Activated naive CD8-positive, alpha-beta T cell treated with anti-CD3 and anti-CD28 coated beads for 36 hours (primary cell): ENCODE results near the gene CCSER1. TPM values are rescaled to one million over a fixed set of nuclear protein-coding genes. Genes with fewer than 3 reads are reported as not detected.

Experiments
- DNase-seq: peaks from one replicate; pipeline ENCODE4 v3.0.0; 2021
- H3K27ac Mint-ChIP-seq: one replicate; pipeline ENCODE4 v1.8.0; 2022; ENCODE audit warnings: mild to moderate bottlenecking, moderate library complexity, mixed read lengths
- H3K27me3 Mint-ChIP-seq: one replicate; pipeline ENCODE4 v1.8.0; 2022; ENCODE audit warnings: mild to moderate bottlenecking, mixed read lengths
- H3K36me3 Mint-ChIP-seq: one replicate; pipeline ENCODE4 v1.8.0; 2021; ENCODE audit warnings: mild to moderate bottlenecking, mixed read lengths
- H3K4me1 Mint-ChIP-seq: one replicate; pipeline ENCODE4 v1.8.0; 2021; ENCODE audit warnings: mixed read lengths
- H3K4me3 Mint-ChIP-seq: one replicate; pipeline ENCODE4 v1.8.0; 2022; ENCODE audit warnings: mild to moderate bottlenecking, moderate library complexity, mixed read lengths
- H3K9me3 Mint-ChIP-seq: one replicate; pipeline ENCODE4 v1.8.0; 2022; ENCODE audit warnings: mixed read lengths
- total RNA-seq, 2 experiments: library from RNA; stranded (reverse); gene quantifications; one replicate each; pipeline ENCODE4 v1.2.3, GENCODE V29; 2021

Gene CCSER1
- total RNA-seq, 2 experiments from 2014 or later: 0.29 to 0.42 TPM

DNA sequence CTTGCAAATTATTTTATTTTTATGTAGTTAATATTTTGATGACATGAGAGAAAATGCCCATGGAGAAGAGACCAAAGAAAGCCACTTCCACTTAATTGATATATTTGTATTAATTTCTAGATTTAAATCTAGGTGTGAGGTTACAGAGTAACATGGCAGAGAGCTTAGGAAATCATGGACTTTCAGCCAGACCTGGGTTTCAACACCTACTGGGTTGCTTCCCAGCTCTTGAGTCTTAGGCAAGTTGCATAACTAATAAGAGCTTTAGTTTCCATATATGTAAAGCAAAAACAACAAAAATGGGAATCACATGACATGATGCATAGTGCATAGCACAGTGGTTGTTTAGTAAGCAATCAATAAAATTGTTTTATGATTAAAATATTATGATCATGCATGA, 413.3 kb downstream of the CCSER1 start:
- no peak overlapping the region for H3K4me3 Mint-ChIP-seq
- no peaks in the 10 kb centered on the region for H3K36me3 Mint-ChIP-seq
- H3K27ac Mint-ChIP-seq: no peak overlapping the region
- H3K9me3 Mint-ChIP-seq: no peaks in the 10 kb centered on the region
- no peaks in the 10 kb centered on the region for H3K27me3 Mint-ChIP-seq
- no peak for DNase-seq
- H3K4me1 Mint-ChIP-seq: no peaks in the 10 kb centered on the region

DNA sequence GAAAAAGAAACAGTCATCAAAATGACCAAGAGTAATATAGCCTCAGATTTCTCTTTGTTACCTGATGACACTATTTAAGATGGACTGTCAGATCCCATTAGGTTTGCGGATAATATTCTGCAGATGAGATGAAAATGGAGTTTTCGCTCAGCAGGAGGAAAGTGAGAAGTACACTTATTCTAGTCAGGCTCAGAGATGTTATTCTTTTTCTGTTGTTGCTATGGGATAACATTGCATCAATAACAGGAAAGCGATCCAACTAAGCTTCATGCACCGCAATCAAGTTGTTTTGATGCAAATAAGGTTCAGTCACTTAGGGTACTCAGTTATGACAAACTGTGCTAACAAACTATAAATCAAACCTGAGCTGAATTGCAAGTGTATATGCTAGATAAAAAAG, 415.0 kb downstream of the CCSER1 start:
- no peaks in the 10 kb centered on the region for H3K36me3 Mint-ChIP-seq
- no peaks in the 10 kb centered on the region for H3K9me3 Mint-ChIP-seq
- no peaks in the 10 kb centered on the region for H3K27me3 Mint-ChIP-seq
- no peak overlapping the region for H3K4me3 Mint-ChIP-seq
- H3K27ac Mint-ChIP-seq: no peak overlapping the region
- DNase-seq: no peak
- H3K4me1 Mint-ChIP-seq: no peaks in the 10 kb centered on the region

- no peak for DNase-seq
- no peak overlapping the region for H3K27ac Mint-ChIP-seq
- H3K4me3 Mint-ChIP-seq: no peak overlapping the region
- no peaks in the 10 kb centered on the region for H3K27me3 Mint-ChIP-seq
- no peaks in the 10 kb centered on the region for H3K9me3 Mint-ChIP-seq
- no peaks in the 10 kb centered on the region for H3K4me1 Mint-ChIP-seq
- no peaks in the 10 kb centered on the region for H3K36me3 Mint-ChIP-seq
These were observed 416.4 kb downstream of the CCSER1 start for GRCh38 chr4:90543419-90544170.

- Mint-ChIP-seq H3K4me1 (no peaks in the 10 kb centered on the region), H3K4me3 (no peak overlapping the region), H3K9me3 (no peaks in the 10 kb centered on the region), H3K27ac (no peak overlapping the region), H3K36me3 (no peaks in the 10 kb centered on the region), H3K27me3 (no peaks in the 10 kb centered on the region)
- no peak for DNase-seq
These were observed 417.4 kb downstream of the CCSER1 start for GRCh38 chr4:90544532-90545045.

GRCh38 chr4:90545380-90545779, 418.2 kb downstream of the CCSER1 start:
- Mint-ChIP-seq H3K36me3 (no peaks in the 10 kb centered on the region), H3K27ac (no peak overlapping the region), H3K4me1 (no peaks in the 10 kb centered on the region), H3K9me3 (no peaks in the 10 kb centered on the region), H3K4me3 (no peak overlapping the region), H3K27me3 (no peaks in the 10 kb centered on the region)
- no peak for DNase-seq

GRCh38 chr4:90546114-90546513, 418.9 kb downstream of the CCSER1 start:
- Mint-ChIP-seq H3K4me1 (no peaks in the 10 kb centered on the region), H3K4me3 (no peak overlapping the region), H3K27me3 (no peaks in the 10 kb centered on the region), H3K36me3 (no peaks in the 10 kb centered on the region), H3K9me3 (no peaks in the 10 kb centered on the region), H3K27ac (no peak overlapping the region)
- no peak for DNase-seq

- DNase-seq: no peak
- Mint-ChIP-seq H3K4me1 (no peaks in the 10 kb centered on the region), H3K27ac (no peak overlapping the region), H3K4me3 (no peak overlapping the region), H3K9me3 (peaks cover 1% of the 10 kb centered on the region), H3K36me3 (no peaks in the 10 kb centered on the region), H3K27me3 (no peaks in the 10 kb centered on the region)
These were observed 443.4 kb downstream of the CCSER1 start for GRCh38 chr4:90570615-90571014.

- Mint-ChIP-seq H3K4me3 (no peak overlapping the region), H3K4me1 (no peaks in the 10 kb centered on the region)
These were observed 445.8 kb downstream of the CCSER1 start for GRCh38 chr4:90572996-90573395.

GRCh38 chr4:90575371-90575770, 448.2 kb downstream of the CCSER1 start:
- H3K27ac Mint-ChIP-seq: no peak overlapping the region
- no peaks in the 10 kb centered on the region for H3K4me1 Mint-ChIP-seq
- peaks cover 4% of the 10 kb centered on the region for H3K9me3 Mint-ChIP-seq
- no peak overlapping the region for H3K4me3 Mint-ChIP-seq
- no peaks in the 10 kb centered on the region for H3K27me3 Mint-ChIP-seq
- DNase-seq: no peak
- H3K36me3 Mint-ChIP-seq: no peaks in the 10 kb centered on the region

More at GRCh38 chr4:90572996-90573395, 445.8 kb downstream of the CCSER1 start:
- Mint-ChIP-seq H3K36me3 (no peaks in the 10 kb centered on the region), H3K9me3 (peaks cover 4% of the 10 kb centered on the region), H3K27ac (no peak overlapping the region), H3K27me3 (no peaks in the 10 kb centered on the region)
- no peak for DNase-seq

- peaks cover 2% of the 10 kb centered on the region for H3K9me3 Mint-ChIP-seq
- DNase-seq: no peak
- no peaks in the 10 kb centered on the region for H3K4me1 Mint-ChIP-seq
- H3K27me3 Mint-ChIP-seq: no peaks in the 10 kb centered on the region
- H3K36me3 Mint-ChIP-seq: no peaks in the 10 kb centered on the region
- H3K4me3 Mint-ChIP-seq: no peak overlapping the region
- no peak overlapping the region for H3K27ac Mint-ChIP-seq
These were observed 453.1 kb downstream of the CCSER1 start for GRCh38 chr4:90580326-90580725.

GRCh38 chr4:90582087-90582486, 454.9 kb downstream of the CCSER1 start:
- Mint-ChIP-seq H3K4me3 (no peak overlapping the region), H3K4me1 (no peaks in the 10 kb centered on the region), H3K27me3 (no peaks in the 10 kb centered on the region), H3K27ac (no peak overlapping the region), H3K9me3 (no peaks in the 10 kb centered on the region), H3K36me3 (no peaks in the 10 kb centered on the region)
- DNase-seq: no peak

- H3K9me3 Mint-ChIP-seq: peaks cover 2% of the 10 kb centered on the region
- no peaks in the 10 kb centered on the region for H3K36me3 Mint-ChIP-seq
- no peaks in the 10 kb centered on the region for H3K27me3 Mint-ChIP-seq
- no peaks in the 10 kb centered on the region for H3K4me1 Mint-ChIP-seq
- no peak overlapping the region for H3K4me3 Mint-ChIP-seq
- no peak for DNase-seq
- no peak overlapping the region for H3K27ac Mint-ChIP-seq
These were observed 456.9 kb downstream of the CCSER1 start for GRCh38 chr4:90584051-90584450.

GRCh38 chr4:90585961-90586360, 458.8 kb downstream of the CCSER1 start:
- peaks cover 4% of the 10 kb centered on the region for H3K9me3 Mint-ChIP-seq
- H3K27ac Mint-ChIP-seq: no peak overlapping the region
- no peaks in the 10 kb centered on the region for H3K36me3 Mint-ChIP-seq
- DNase-seq: no peak
- no peaks in the 10 kb centered on the region for H3K4me1 Mint-ChIP-seq
- H3K4me3 Mint-ChIP-seq: no peak overlapping the region
- H3K27me3 Mint-ChIP-seq: no peaks in the 10 kb centered on the region

GRCh38 chr4:90586799-90587198, 459.6 kb downstream of the CCSER1 start:
- no peak overlapping the region for H3K4me3 Mint-ChIP-seq

DNA sequence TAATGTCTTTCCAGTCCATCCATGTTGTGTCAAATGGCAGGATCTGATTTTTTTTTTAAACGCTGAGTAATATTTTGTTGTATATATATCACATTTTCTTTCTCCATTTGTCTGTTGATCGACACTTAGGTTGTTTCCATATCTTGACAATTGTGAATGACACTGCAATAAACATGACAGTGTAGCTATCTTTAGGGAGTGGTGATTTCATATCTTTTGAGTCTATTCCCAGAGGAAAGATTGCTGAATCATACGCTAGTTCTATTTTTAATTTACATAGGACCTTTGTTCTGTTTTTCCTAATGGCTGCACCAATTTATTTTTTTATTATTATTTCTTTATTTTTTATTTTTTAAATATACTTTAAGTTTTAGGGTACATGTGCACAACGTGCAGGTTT, 470.7 kb downstream of the CCSER1 start:
- no peak for DNase-seq
- no peaks in the 10 kb centered on the region for H3K9me3 Mint-ChIP-seq
- no peaks in the 10 kb centered on the region for H3K27me3 Mint-ChIP-seq
- no peak overlapping the region for H3K4me3 Mint-ChIP-seq
- no peak overlapping the region for H3K27ac Mint-ChIP-seq
- no peaks in the 10 kb centered on the region for H3K36me3 Mint-ChIP-seq
- no peaks in the 10 kb centered on the region for H3K4me1 Mint-ChIP-seq

More at GRCh38 chr4:90586799-90587198, 459.6 kb downstream of the CCSER1 start:
- Mint-ChIP-seq H3K4me1 (no peaks in the 10 kb centered on the region), H3K27ac (no peak overlapping the region), H3K9me3 (peaks cover 4% of the 10 kb centered on the region), H3K36me3 (no peaks in the 10 kb centered on the region), H3K27me3 (no peaks in the 10 kb centered on the region)
- DNase-seq: no peak

GRCh38 chr4:90598741-90599140, 471.5 kb downstream of the CCSER1 start:
- no peak overlapping the region for H3K4me3 Mint-ChIP-seq
- no peak for DNase-seq
- H3K27me3 Mint-ChIP-seq: no peaks in the 10 kb centered on the region
- H3K27ac Mint-ChIP-seq: no peak overlapping the region
- H3K36me3 Mint-ChIP-seq: no peaks in the 10 kb centered on the region
- no peaks in the 10 kb centered on the region for H3K9me3 Mint-ChIP-seq
- no peaks in the 10 kb centered on the region for H3K4me1 Mint-ChIP-seq
